IPS DF 6.9 (cell line): Measurements from ENCODE around the gene CHST11.

Source experiments
- DNase-seq: peaks from one replicate; pipeline ENCODE4 v3.0.0-alpha.2; 2013; ENCODE audit warnings: low read depth, low spot score
- H3K27ac ChIP-seq: one replicate; pipeline ENCODE4 v1.5.1; 2013; ENCODE audit warnings: low read length, control low read depth
- H3K27me3 ChIP-seq: 2 replicates; pipeline ENCODE4 v1.6.1; 2013; ENCODE audit warnings: mild to moderate bottlenecking, low read length; ENCODE audit not compliant: control insufficient read depth, insufficient read depth
- H3K36me3 ChIP-seq: 2 replicates; pipeline ENCODE4 v1.6.1; 2013; ENCODE audit warnings: low read length; ENCODE audit not compliant: control insufficient read depth, insufficient read depth
- H3K4me1 ChIP-seq: 2 replicates; pipeline ENCODE4 v1.6.1; 2013; ENCODE audit warnings: low read length; ENCODE audit not compliant: control insufficient read depth, insufficient read depth
- H3K4me3 ChIP-seq: 2 replicates; pipeline ENCODE4 v1.5.1; 2013; ENCODE audit warnings: mild to moderate bottlenecking, low read length
- H3K9me3 ChIP-seq: 2 replicates; pipeline ENCODE4 v1.6.1; 2013; ENCODE audit warnings: low read length, inconsistent platforms; ENCODE audit not compliant: control insufficient read depth, insufficient read depth
- WGBS: extraction: QIAGEN DNeasy Blood & Tissue Kit; methylation state at CpG from one replicate; pipeline ENCODE4 v1.1.7; 2013; ENCODE audit warnings: mixed read lengths, missing lambda C conversion rate; ENCODE audit not compliant: insufficient read length, insufficient coverage; 5-methylcytosine and 5-hydroxymethylcytosine counted together

Gene CHST11

GRCh38 chr12:104602406-104602805 is 145.7 kb downstream of the CHST11 start:
- WGBS, result no CpG with 5 or more reads among the region's 6 CpGs
- H3K9me3 ChIP-seq, result no peaks in the 10 kb centered on the region
- no peak overlapping the region for H3K4me3 ChIP-seq
- H3K27ac ChIP-seq, result no peak overlapping the region
- H3K4me1 ChIP-seq, result peaks cover 1% of the 10 kb centered on the region
- no peaks in the 10 kb centered on the region for H3K27me3 ChIP-seq
- no peaks in the 10 kb centered on the region for H3K36me3 ChIP-seq
- DNase-seq, result no peak

DNA sequence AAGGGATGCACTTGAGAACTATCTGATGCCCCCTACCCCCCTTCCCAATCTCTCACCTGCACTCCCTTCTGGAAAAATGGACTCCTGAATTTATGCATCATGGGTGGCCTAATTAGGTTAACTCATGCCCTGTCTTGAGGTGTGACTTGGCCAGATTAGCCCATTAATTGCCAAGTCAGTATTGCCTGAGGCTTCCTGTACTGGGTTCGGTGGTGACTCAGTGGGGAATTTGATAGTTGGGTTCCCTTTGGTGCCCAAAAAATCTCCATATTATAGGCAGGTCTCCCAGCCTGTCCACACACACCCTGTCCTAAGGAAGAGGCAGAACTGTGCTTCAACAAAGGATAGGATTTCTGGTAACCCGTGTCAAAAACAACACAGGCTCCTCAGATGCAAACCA is 146.1 kb downstream of the CHST11 start:
- no CpG with 5 or more reads among the region's 2 CpGs for WGBS
- Histone ChIP-seq H3K4me3 (no peak overlapping the region), H3K27ac (no peak overlapping the region), H3K4me1 (peaks cover 1% of the 10 kb centered on the region), H3K9me3 (no peaks in the 10 kb centered on the region), H3K36me3 (no peaks in the 10 kb centered on the region), H3K27me3 (no peaks in the 10 kb centered on the region)
- DNase-seq, result no peak

DNA sequence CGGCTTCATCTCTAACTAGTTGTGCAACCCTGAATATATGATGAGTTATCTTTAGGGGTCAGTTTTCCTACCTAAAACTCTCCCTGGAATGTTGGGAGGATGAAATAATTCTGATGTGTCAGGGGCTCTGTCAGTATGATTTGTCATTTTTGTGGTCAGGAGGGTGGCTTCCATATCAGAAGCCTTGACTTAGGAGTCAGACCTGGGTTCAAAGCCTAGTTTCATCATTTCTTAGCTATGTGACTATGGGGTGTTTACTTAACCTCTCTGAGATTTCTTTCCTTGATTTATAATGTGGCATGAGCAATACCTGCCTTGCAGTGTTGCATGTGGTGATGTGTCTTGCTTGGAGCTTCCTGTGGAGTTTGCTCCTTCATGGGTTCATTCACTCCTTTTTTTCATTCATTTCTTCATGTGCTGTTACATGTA is 146.8 kb downstream of the CHST11 start:
- no peak overlapping the region for H3K4me3 ChIP-seq
- H3K27ac ChIP-seq, result no peak overlapping the region

DNA sequence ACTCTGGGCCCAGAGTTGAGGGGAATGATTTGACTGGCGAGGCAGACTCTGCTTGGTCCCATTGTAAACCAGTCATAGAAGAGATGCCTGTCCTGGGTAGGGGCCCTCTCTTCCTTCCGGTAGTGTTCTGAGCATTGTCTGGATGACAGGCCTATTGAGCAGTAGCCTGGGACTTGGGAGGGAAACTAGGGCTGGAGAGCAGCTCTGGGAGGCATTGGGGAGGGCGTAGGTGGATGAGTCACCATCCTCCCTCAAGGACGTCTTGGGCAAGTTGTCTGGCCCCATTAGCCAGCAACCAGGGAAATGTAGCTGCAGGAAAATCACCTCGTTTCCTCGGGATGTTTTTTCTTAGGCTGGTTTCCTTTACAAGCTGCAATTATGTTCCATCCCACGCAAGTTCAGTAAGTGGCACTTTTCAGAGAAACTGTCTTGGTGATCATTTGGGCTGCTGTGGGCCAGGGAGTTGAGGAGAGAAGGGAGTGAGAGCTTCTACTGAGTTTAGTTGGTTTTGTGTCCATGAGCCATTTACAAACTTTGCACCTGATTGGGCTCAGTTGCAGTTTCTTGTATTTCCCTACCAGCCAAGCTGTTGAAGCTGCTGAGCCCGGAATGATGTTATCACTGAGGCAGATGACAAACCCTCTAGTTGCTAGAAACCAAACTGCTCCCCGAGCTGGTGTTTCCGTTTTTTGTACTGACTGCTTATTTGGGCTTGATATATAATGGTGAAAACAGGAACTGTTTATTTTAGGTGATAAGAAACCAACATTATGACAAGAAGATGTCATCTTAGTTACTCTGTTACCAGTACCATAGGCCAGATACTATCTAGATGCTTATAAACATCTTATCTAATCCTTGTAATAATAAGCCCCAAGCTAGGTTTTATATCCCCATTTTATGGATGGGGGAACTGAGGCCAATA is 147.6 kb downstream of the CHST11 start:
- no peaks in the 10 kb centered on the region; the same call in 1 of the 2 replicates for H3K4me1 ChIP-seq
- H3K27ac ChIP-seq, result no peak overlapping the region
- no peak overlapping the region for H3K4me3 ChIP-seq

More for the DNA sequence above, 146.8 kb downstream of the CHST11 start:
- H3K36me3 ChIP-seq, result no peaks in the 10 kb centered on the region
- H3K4me1 ChIP-seq, result peaks cover 1% of the 10 kb centered on the region
- DNase-seq, result no peak
- WGBS, result no CpG with 5 or more reads among the region's 1 CpG
- no peaks in the 10 kb centered on the region for H3K27me3 ChIP-seq
- no peaks in the 10 kb centered on the region for H3K9me3 ChIP-seq

DNA sequence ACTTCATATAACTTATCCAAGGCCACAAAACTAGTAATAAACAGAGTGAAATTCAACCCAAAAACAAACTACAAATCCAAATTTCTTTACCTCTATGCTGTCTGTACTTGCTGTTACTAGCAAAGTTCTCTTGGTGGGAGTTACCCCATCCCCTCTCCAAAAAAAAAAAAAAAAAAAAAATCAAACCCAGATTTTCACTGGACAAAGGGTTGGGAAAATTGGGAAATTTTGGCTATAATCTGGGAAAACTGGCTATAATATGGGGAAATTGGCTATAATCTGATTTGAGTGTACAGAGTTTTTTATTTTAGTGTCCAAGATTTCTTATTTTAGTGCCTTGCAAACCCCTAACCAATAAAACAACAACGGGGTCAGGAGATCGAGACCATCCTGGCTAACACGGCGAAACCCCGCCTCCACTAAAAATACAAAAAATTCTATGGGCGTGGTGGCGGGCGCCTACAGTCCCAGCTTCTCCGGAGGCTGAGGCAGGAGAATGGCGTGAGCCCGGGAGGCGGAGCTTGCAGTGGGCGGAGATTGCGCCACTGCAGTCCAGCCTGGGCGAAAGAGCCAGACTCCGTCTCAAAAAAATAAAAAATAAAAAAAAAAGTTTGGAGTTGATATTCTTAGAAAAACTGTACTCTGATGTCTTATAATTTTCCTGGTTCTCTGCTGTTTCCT is 148.4 kb downstream of the CHST11 start:
- no CpG with 5 or more reads among the region's 16 CpGs for WGBS
- Histone ChIP-seq H3K4me3 (no peak overlapping the region), H3K36me3 (no peaks in the 10 kb centered on the region), H3K27me3 (no peaks in the 10 kb centered on the region), H3K9me3 (no peaks in the 10 kb centered on the region), H3K27ac (no peak overlapping the region), H3K4me1 (no peaks in the 10 kb centered on the region; the same call in 1 of the 2 replicates)
- no peak for DNase-seq

More for the DNA sequence above, 147.6 kb downstream of the CHST11 start:
- Histone ChIP-seq H3K27me3 (no peaks in the 10 kb centered on the region), H3K9me3 (no peaks in the 10 kb centered on the region), H3K36me3 (no peaks in the 10 kb centered on the region)
- DNase-seq, result peak; percentile 16
- WGBS, result no CpG with 5 or more reads among the region's 10 CpGs

DNA sequence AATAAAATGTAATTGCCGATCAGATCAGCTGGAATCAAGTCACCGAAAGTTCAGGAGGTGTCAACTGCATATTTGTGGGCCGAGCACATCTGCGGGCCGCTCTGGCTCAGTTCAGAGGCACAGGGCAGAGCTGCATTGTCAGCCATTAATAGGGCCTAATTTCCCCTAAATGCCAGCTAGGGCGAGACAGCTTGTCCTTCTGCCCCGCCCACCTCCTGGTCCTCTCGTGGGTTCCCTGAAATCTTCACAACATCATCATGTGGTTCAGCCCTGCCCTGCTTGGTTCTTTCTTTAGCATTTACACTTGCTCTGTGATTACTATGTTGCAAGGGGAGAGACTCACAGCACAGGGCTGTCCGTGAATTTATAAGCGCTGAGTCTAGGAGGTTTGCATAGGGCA is 148.9 kb downstream of the CHST11 start:
- Histone ChIP-seq H3K4me3 (no peak overlapping the region), H3K36me3 (no peaks in the 10 kb centered on the region), H3K27ac (no peak overlapping the region), H3K4me1 (no peaks in the 10 kb centered on the region; the same call in 1 of the 2 replicates), H3K27me3 (no peaks in the 10 kb centered on the region), H3K9me3 (no peaks in the 10 kb centered on the region)
- WGBS, result no CpG with 5 or more reads among the region's 10 CpGs
- no peak for DNase-seq

- H3K27me3 ChIP-seq, result no peaks in the 10 kb centered on the region
- no peaks in the 10 kb centered on the region for H3K9me3 ChIP-seq
- H3K27ac ChIP-seq, result no peak overlapping the region
- H3K4me3 ChIP-seq, result no peak overlapping the region
- no CpG with 5 or more reads among the region's 4 CpGs for WGBS
- no peaks in the 10 kb centered on the region; the same call in 1 of the 2 replicates for H3K4me1 ChIP-seq
- no peaks in the 10 kb centered on the region for H3K36me3 ChIP-seq
- no peak for DNase-seq
Observed at GRCh38 chr12:104608998-104609397, 152.2 kb downstream of the CHST11 start.

- no peak for DNase-seq
- Histone ChIP-seq H3K27ac (no peak overlapping the region), H3K4me1 (no peaks in the 10 kb centered on the region), H3K9me3 (no peaks in the 10 kb centered on the region), H3K27me3 (no peaks in the 10 kb centered on the region), H3K36me3 (no peaks in the 10 kb centered on the region), H3K4me3 (no peak overlapping the region)
Observed at GRCh38 chr12:104609445-104609844, 152.7 kb downstream of the CHST11 start.

DNA sequence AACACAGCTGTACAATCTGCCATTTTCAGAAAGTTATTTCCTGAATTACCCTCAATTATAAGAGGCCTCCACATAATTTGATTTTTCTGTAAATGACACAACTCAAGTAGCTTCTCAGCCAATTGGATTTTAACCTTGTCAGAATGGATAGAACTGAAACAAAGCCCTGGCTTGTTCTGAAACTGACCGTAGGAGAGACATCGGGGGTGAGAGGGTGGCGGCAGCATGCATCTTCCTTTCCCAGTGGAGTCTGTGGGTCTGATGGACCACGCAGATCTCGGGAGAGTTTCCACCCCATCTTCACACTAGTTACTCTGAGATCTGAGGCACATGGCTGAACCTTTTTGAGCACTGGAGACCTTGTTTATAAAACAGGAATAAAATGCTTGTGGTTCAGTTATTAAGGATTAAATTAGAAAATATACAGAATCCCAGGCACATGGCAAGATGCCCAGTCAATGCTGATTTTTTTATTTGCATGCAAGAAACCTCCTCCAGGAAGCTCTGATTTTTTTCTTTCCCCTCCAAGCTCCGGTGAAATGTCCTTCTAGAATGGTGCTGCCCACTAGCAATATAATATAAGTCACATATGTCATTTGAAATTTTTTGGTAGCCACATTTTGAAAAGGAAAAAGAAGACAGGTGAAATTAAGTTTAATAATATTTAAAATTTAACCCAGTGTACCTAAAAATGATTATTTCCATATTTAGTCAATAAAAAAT is 153.9 kb downstream of the CHST11 start:
- Histone ChIP-seq H3K4me1 (no peaks in the 10 kb centered on the region), H3K27me3 (no peaks in the 10 kb centered on the region), H3K4me3 (no peak overlapping the region), H3K27ac (no peak overlapping the region), H3K36me3 (no peaks in the 10 kb centered on the region), H3K9me3 (no peaks in the 10 kb centered on the region)
- no CpG with 5 or more reads among the region's 6 CpGs for WGBS
- no peak for DNase-seq

- WGBS, result no CpG with 5 or more reads among the region's 12 CpGs
- H3K36me3 ChIP-seq, result no peaks in the 10 kb centered on the region
- no peak overlapping the region for H3K4me3 ChIP-seq
- no peaks in the 10 kb centered on the region for H3K9me3 ChIP-seq
- no peak overlapping the region for H3K27ac ChIP-seq
- no peak for DNase-seq
- no peaks in the 10 kb centered on the region for H3K27me3 ChIP-seq
- H3K4me1 ChIP-seq, result no peaks in the 10 kb centered on the region
Observed at GRCh38 chr12:104611671-104612070, 154.9 kb downstream of the CHST11 start.
